ENCODE results near the gene EPB41L4B.

Gene EPB41L4B

DNA sequence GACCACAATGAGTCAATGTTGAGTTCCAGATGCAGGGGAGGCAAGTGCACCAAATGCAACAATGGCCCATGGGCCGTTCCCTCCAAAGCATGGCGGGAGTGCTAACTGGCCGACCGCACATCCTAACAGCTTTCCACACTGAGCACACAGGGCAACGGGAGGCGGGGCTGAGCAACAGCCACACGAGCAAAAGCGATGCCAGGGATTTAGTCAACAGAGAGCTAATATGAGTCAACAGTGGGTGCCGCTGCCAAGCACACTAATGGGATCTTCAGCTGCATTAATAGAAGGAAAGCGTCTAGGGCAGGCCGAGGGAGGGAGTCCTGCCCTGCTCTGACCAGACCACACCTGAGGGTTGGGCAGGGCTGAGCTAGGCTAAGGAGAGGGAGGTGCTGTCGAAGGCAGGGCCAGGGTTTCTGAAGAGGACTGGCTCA lies 4.6 kb downstream of the EPB41L4B start:
- TF ChIP-seq, protein P1, sequence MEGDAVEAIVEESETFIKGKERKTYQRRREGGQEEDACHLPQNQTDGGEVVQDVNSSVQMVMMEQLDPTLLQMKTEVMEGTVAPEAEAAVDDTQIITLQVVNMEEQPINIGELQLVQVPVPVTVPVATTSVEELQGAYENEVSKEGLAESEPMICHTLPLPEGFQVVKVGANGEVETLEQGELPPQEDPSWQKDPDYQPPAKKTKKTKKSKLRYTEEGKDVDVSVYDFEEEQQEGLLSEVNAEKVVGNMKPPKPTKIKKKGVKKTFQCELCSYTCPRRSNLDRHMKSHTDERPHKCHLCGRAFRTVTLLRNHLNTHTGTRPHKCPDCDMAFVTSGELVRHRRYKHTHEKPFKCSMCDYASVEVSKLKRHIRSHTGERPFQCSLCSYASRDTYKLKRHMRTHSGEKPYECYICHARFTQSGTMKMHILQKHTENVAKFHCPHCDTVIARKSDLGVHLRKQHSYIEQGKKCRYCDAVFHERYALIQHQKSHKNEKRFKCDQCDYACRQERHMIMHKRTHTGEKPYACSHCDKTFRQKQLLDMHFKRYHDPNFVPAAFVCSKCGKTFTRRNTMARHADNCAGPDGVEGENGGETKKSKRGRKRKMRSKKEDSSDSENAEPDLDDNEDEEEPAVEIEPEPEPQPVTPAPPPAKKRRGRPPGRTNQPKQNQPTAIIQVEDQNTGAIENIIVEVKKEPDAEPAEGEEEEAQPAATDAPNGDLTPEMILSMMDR (IDR thresholded peaks at IDR 0.05; ENCODE audit: insufficient read depth, low read length, poor library complexity, severe bottlenecking): no peak
- DNase-seq (ENCODE audit: extremely low read depth, insufficient read length): no peak
- Histone ChIP-seq H3K4me3 (replicated peaks; ENCODE audit: low read depth, low read length) (no peak overlapping the region), H3K36me3 (ENCODE audit: control insufficient read depth, insufficient read depth, low read length) (no peaks in the 10 kb centered on the region), H3K27me3 (replicated peaks; ENCODE audit: control insufficient read depth, insufficient read depth, low read length) (peaks cover 9% of the 10 kb centered on the region)

DNA sequence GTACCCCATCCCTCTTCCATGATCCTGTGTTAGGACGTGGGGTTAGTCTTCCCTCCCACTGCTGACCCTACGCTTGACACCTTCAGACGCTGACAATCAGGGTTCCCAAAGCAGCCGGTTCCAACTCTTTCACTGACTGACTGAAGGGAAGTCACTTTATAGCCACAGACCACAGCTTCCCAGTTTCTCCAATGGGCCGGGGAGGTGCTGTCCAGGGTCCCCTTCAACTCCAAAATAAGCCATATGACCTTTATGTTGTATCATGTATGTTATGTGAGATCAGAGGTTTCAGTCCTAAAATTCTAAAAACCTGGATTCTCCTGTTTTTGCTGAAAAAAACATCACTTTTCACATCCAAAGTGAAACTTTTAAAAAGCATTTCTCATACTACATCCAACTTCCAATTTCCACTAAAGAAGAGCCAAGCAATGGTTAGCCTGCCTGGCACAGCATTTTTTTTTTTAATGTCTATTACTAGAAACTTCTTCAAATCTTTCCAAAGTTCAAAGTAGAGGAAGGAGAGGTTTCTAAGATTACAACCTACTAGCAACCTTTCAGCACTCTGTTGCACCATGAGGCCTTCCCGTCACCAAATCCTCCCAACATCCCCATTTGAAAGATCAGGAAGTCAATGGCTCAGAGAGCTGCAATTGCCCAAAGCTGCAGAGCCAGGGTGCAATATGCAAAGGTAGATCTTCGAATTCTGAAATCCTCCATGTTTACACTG lies 5.2 kb downstream of the EPB41L4B start:
- no peak for DNase-seq (ENCODE audit: extremely low read depth, insufficient read length)
- Histone ChIP-seq H3K4me3 (replicated peaks; ENCODE audit: low read depth, low read length) (no peak overlapping the region), H3K36me3 (ENCODE audit: control insufficient read depth, insufficient read depth, low read length) (no peaks in the 10 kb centered on the region), H3K27me3 (replicated peaks; ENCODE audit: control insufficient read depth, insufficient read depth, low read length) (peaks cover 10% of the 10 kb centered on the region)
- TF ChIP-seq, protein P1 (IDR thresholded peaks at IDR 0.05; ENCODE audit: insufficient read depth, low read length, poor library complexity, severe bottlenecking): no peak

DNA sequence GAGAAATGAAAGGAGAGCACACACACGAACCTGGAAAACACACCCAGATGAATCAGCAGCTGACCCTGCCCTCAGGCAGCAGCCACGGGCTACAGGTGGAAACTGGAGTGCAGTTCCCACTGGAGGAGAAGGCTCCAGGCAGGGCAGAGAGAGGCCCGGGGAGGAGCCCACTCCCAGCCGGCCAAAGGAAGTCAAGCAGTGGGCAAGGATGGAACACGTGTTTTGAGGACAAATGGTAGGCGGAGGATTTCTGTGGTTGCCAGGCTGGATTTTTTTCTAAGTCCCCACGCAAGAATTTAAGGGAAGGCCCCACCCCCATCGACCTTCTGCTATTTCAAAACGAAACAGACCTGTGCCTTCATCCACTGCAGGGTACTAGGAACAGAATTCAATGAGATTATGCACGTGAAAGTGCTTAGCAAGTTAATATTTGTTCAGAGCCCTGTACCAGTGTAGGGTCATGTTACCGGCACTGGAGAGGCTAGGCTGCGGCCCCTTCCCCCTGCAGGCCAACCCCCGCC lies 6.8 kb downstream of the EPB41L4B start:
- H3K36me3 ChIP-seq (ENCODE audit: control insufficient read depth, insufficient read depth, low read length): no peaks in the 10 kb centered on the region
- peaks cover 9% of the 10 kb centered on the region for H3K27me3 ChIP-seq (replicated peaks; ENCODE audit: control insufficient read depth, insufficient read depth, low read length)
- no peak overlapping the region for H3K4me3 ChIP-seq (replicated peaks; ENCODE audit: low read depth, low read length)
- TF ChIP-seq, protein P1 (IDR thresholded peaks at IDR 0.05; ENCODE audit: insufficient read depth, low read length, poor library complexity, severe bottlenecking): no peak
- DNase-seq (ENCODE audit: extremely low read depth, insufficient read length): no peak

DNA sequence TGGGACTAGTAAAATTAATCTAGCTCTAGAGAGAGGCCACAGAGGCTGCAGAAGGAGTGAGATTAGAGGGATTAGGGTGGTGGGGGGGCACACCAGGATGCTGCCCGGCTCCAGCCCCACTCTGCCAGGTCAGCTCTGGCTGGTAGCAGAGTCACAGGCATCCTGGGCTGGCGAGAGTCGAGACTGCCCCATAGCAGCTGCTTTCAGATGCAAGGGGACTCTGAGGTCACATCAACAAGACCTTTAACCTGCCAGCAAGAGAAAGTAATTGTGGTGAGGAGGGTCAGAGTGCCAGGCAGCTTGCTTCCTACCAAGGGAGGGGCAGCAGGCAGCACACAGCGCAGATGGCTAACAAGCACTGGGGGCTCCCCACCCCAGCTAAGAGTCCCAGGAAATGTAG lies 7.5 kb downstream of the EPB41L4B start:
- DNase-seq (ENCODE audit: extremely low read depth, insufficient read length): no peak
- TF ChIP-seq, protein P1 (IDR thresholded peaks at IDR 0.05; ENCODE audit: insufficient read depth, low read length, poor library complexity, severe bottlenecking): no peak
- H3K27me3 ChIP-seq (replicated peaks; ENCODE audit: control insufficient read depth, insufficient read depth, low read length): peaks cover 6% of the 10 kb centered on the region
- no peaks in the 10 kb centered on the region for H3K36me3 ChIP-seq (ENCODE audit: control insufficient read depth, insufficient read depth, low read length)
- no peak overlapping the region for H3K4me3 ChIP-seq (replicated peaks; ENCODE audit: low read depth, low read length)

DNA sequence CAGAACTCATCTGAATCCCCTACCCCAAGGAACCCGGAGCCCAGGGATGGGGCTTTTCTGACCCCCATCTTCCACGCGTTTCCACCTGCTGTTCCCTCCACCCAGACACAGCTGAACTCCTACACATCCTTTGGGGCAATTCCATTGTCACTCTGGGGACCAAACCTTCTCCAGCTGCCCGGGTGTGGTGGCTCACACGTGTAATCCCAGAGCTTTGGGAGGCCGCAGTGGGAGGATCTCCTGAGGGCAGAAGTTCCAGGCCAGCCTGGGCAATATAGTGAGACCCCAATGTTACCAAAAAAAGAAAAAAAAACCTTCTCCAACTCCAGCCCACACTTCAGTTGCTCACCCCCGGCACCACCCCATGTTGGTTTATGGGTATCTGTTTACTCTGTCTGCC lies 8.1 kb downstream of the EPB41L4B start:
- H3K36me3 ChIP-seq (ENCODE audit: control insufficient read depth, insufficient read depth, low read length): no peaks in the 10 kb centered on the region
- no peak for DNase-seq (ENCODE audit: extremely low read depth, insufficient read length)
- H3K4me3 ChIP-seq (replicated peaks; ENCODE audit: low read depth, low read length): no peak overlapping the region
- TF ChIP-seq, protein P1 (IDR thresholded peaks at IDR 0.05; ENCODE audit: insufficient read depth, low read length, poor library complexity, severe bottlenecking): no peak
- H3K27me3 ChIP-seq (replicated peaks; ENCODE audit: control insufficient read depth, insufficient read depth, low read length): peaks cover 3% of the 10 kb centered on the region
